Measurements from ENCODE around the gene DDX10.

DNA sequence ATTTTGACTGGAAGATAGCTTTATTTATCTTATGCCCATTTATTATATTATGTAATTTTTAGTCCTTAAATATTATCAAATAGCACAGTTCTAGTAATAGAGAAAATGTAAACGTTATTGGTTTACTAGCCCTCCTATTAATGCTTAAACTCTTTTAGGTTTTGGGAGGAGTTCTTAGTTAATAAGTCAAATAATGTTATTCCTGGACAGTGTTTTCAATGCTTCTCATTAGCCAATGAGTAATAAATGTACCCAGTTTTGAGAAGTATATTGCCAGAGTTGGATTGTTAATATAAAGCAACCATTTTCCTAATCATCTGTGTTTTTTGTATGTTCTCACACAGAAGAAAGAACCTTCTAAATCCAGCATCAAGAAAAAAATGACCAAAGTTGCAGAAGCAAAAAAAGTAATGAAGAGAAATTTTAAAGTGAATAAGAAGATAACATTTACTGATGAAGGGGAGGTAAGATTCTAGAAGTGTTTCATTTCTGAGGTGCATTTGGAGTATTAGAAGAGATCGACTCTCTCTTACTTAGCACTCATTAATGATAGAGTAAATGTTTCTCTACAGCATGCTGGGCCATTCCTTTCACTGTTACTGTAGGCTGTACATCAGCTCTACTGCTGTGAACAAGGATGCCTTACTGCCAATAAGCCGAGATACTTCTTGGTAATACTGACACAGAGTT, 173.4 kb downstream of the DDX10 start:
- no peak for TF ChIP-seq POLR2A (IDR thresholded peaks at IDR 0.05)
- TF ChIP-seq, protein P1, sequence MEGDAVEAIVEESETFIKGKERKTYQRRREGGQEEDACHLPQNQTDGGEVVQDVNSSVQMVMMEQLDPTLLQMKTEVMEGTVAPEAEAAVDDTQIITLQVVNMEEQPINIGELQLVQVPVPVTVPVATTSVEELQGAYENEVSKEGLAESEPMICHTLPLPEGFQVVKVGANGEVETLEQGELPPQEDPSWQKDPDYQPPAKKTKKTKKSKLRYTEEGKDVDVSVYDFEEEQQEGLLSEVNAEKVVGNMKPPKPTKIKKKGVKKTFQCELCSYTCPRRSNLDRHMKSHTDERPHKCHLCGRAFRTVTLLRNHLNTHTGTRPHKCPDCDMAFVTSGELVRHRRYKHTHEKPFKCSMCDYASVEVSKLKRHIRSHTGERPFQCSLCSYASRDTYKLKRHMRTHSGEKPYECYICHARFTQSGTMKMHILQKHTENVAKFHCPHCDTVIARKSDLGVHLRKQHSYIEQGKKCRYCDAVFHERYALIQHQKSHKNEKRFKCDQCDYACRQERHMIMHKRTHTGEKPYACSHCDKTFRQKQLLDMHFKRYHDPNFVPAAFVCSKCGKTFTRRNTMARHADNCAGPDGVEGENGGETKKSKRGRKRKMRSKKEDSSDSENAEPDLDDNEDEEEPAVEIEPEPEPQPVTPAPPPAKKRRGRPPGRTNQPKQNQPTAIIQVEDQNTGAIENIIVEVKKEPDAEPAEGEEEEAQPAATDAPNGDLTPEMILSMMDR (IDR thresholded peaks at IDR 0.05) = no peak
